Subcutaneous adipose tissue (tissue), 4 donors: ENCODE results near the gene SAG. TPM values are rescaled to one million over a fixed set of nuclear protein-coding genes. Genes with fewer than 3 reads are reported as not detected.

Experiments
- CTCF ChIP-seq: fragments of 450-650 bp; IDR thresholded peaks from one replicate; pipeline ENCODE4 v1.5.1; 2016; ENCODE audit warnings: low read depth, mild to moderate bottlenecking, control low read depth, antibody characterized with exemption, moderate library complexity
- total RNA-seq, 4 donors: library from RNA; depleted of rRNA; stranded (reverse); fragments of >200 nt; gene quantifications; one replicate each; pipeline ENCODE4 v1.1.0, GENCODE V29; 2016

The SAG gene
- not detected for total RNA-seq

GRCh38 chr2:233307565-233307964 lies at the start of gene SAG:
Gene SAG, plus strand, starts transcription at chr2:233307816. Its CDS starts 1,374 bp downstream, at chr2:233309190.
- TF ChIP-seq CTCF = no peak

GRCh38 chr2:233258211-233258610 lies 49.4 kb upstream of the SAG start:
- TF ChIP-seq CTCF = no peak

GRCh38 chr2:233259730-233260129 lies 47.9 kb upstream of the SAG start:
- TF ChIP-seq CTCF = no peak

- no peak for TF ChIP-seq CTCF
Measured at GRCh38 chr2:233260661-233261060, 47.0 kb upstream of the SAG start.

GRCh38 chr2:233261819-233262555 lies 45.6 kb upstream of the SAG start:
- TF ChIP-seq CTCF = no peak

- TF ChIP-seq CTCF = no peak
Measured at GRCh38 chr2:233262562-233262961, 45.1 kb upstream of the SAG start.

- no peak for TF ChIP-seq CTCF
Measured at GRCh38 chr2:233263045-233263570, 44.5 kb upstream of the SAG start.
